ENCODE results near the gene TEX19. TPM values are rescaled to one million over a fixed set of nuclear protein-coding genes. Genes with fewer than 3 reads are reported as not detected.
A peak's percentile ranks its signal among the peaks of the same experiment; 100 is the strongest.

Gene TEX19
- total and polyA plus RNA-seq, 10 of the 15 experiments (the other 5 are each of a cell fraction or from before 2014, with no cell fraction given), result 0.03 to 0.32 (median 0.13) TPM; not detected in 3

- Histone ChIP-seq H3K9ac (ENCODE audit: control insufficient read depth, insufficient read depth, low read length) (no peak overlapping the region), H3K4me3 (no peak overlapping the region), H3K9me3 (replicated peaks; ENCODE audit: control insufficient read depth, insufficient read depth, low read length) (no peaks in the 10 kb centered on the region; the same call in 2 of the 3 replicates), H3K36me3 (ENCODE audit: control insufficient read depth in 2 of 2, insufficient read depth in 2 of 2, low read length in 1 of 2) (no peaks in the 10 kb centered on the region), H3K27ac (ENCODE audit: control insufficient read depth, insufficient read depth) (no peak overlapping the region), H3K4me1 (ENCODE audit: control insufficient read depth, insufficient read depth, low read length) (no peaks in the 10 kb centered on the region), H4K20me1 (ENCODE audit: control insufficient read depth, insufficient read depth) (no peaks in the 10 kb centered on the region), H3K4me2 (ENCODE audit: control insufficient read depth, insufficient read depth) (no peak overlapping the region), H3K27me3 (replicated peaks in 1 of 2; ENCODE audit: control insufficient read depth in 2 of 2, insufficient read depth in 2 of 2, low read length in 1 of 2) (peaks cover 0 to 2% of the 10 kb centered on the region in 2 experiments; a peak in 2 of 4 replicates), H3K79me2 (ENCODE audit: control insufficient read depth, insufficient read depth, low read length) (no peaks in the 10 kb centered on the region), H2AFZ (ENCODE audit: control insufficient read depth, low read depth, low read length) (no peak overlapping the region)
- in situ Hi-C loops (cut with MboI) (no loop called here), intact Hi-C loops (cut with micrococcal nuclease; ENCODE audit: unreplicated experiment) (no loop called here)
- ChIA-PET POLR2A (interaction anchor here (6.2 kb wide), 1 partner anchor 14 kb away, joined by 32 read pairs; no protein-coding TSS in a partner anchor), SMC1A (ENCODE audit: uncharacterized antibody, unreplicated experiment) (interaction anchor here (2.2 kb wide), 1 partner anchor 15 kb away, joined by 10 read pairs; no protein-coding TSS in a partner anchor), RAD21 (ENCODE audit: unreplicated experiment) (interaction anchor here (2.4 kb wide), 1 partner anchor 13 kb away, joined by 7 read pairs; no protein-coding TSS in a partner anchor), CTCF (interaction anchor here (2.0 kb wide), 1 partner anchor 80 kb away, joined by 5 read pairs; no protein-coding TSS in a partner anchor)
- FAIRE-seq (no peak), ATAC-seq (peak; percentile 56), DNase-seq (ENCODE audit: low read depth, low spot score) (no peak)
- BruUV-seq (replicated peaks), result no TSS peak
- TF ChIP-seq IKZF1 (conservative IDR thresholded peaks at IDR 0.05) (peak; percentile 31; the same call in 1 of the 2 replicates), DPF2 (IDR thresholded peaks at IDR 0.05) (0 out of 2 replicates have a peak, but pooled peaks have one; percentile 18), NR2F1 (conservative IDR thresholded peaks at IDR 0.05) (peak; percentile 75), NBN (IDR thresholded peaks at IDR 0.05) (no peak), BHLHE40 (IDR thresholded peaks at IDR 0.05; ENCODE audit: borderline replicate concordance in 1 of 2, low read depth in 2 of 2, low read length in 1 of 2) (peak; percentile 38 to 86; a peak in 3 of 4 replicates), ZNF687 (IDR thresholded peaks at IDR 0.05) (peak; percentile 40; the same call in 1 of the 2 replicates)
- WGBS (ENCODE audit: insufficient coverage, insufficient replicate concordance, low lambda C conversion rate, missing lambda C conversion rate), result 8% methylated on average over 34 of the region's 36 CpGs
Measured at GRCh38 chr17:82315703-82316358, 43.2 kb upstream of the TEX19 start.
